ENCODE data around the gene NR2C1. TPM values are rescaled to one million over a fixed set of nuclear protein-coding genes. Genes with fewer than 3 reads are reported as not detected.

Gene NR2C1
- total and polyA plus RNA-seq, 9 of the 15 experiments (the other 6 are each of a cell fraction or from before 2014, with no cell fraction given) = 8.5 to 42.4 (median 35.6) TPM

- TF ChIP-seq, protein P1, sequence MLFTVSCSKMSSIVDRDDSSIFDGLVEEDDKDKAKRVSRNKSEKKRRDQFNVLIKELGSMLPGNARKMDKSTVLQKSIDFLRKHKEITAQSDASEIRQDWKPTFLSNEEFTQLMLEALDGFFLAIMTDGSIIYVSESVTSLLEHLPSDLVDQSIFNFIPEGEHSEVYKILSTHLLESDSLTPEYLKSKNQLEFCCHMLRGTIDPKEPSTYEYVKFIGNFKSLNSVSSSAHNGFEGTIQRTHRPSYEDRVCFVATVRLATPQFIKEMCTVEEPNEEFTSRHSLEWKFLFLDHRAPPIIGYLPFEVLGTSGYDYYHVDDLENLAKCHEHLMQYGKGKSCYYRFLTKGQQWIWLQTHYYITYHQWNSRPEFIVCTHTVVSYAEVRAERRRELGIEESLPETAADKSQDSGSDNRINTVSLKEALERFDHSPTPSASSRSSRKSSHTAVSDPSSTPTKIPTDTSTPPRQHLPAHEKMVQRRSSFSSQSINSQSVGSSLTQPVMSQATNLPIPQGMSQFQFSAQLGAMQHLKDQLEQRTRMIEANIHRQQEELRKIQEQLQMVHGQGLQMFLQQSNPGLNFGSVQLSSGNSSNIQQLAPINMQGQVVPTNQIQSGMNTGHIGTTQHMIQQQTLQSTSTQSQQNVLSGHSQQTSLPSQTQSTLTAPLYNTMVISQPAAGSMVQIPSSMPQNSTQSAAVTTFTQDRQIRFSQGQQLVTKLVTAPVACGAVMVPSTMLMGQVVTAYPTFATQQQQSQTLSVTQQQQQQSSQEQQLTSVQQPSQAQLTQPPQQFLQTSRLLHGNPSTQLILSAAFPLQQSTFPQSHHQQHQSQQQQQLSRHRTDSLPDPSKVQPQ (CRISPR knock-in tag; IDR thresholded peaks at IDR 0.05; ENCODE audit: borderline replicate concordance) = no peak
These were observed 12.2 kb upstream of the NR2C1 start (continued) for GRCh38 chr12:95085612-95086011.

DNA sequence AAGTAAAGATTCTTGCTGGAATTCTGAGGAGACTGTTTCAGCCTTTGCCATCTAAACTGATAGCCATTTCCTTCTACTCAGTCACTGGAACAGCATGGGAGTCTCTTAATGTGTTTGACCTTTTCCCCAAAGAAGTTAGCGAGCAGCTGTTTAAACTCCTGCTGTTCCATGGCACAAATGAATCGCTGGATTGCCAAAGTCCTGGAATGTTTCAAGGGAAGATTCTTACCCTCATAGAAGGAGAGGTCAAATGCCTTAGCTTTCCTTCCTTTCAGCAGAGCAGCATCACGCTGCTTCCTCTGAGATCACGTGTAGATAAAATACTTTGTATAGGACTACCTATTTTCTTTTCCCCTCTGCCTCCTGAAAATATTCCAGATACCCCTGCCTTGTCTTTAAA is 10.5 kb upstream of the NR2C1 start:
- H3K4me1 ChIP-seq (replicated peaks in 1 of 2; ENCODE audit: control insufficient read depth in 2 of 2, insufficient read depth in 2 of 2, low read length in 2 of 2) = no peaks in the 10 kb centered on the region; a peak in 1 of 5 replicates
- no peak for DNase-seq (ENCODE audit: extremely low read depth in 1 of 4, low spot score in 3 of 4)

More for the DNA sequence above, 10.5 kb upstream of the NR2C1 start:
- Histone ChIP-seq H3K4me2 (ENCODE audit: insufficient read depth, low read length) (no peak overlapping the region), H2AFZ (ENCODE audit: low read depth, low read length) (no peak overlapping the region; the same call in 1 of the 2 replicates), H4K20me1 (replicated peaks; ENCODE audit: control insufficient read depth, insufficient read depth, low read length) (no peaks in the 10 kb centered on the region), H3K9me3 (replicated peaks; ENCODE audit: control insufficient read depth, insufficient read depth, low read depth, low read length) (no peaks in the 10 kb centered on the region), H3K27ac (ENCODE audit: extremely low read depth, low read depth, low read length) (no peak overlapping the region), H3K36me3 (ENCODE audit: control insufficient read depth, insufficient read depth, low read length) (peaks cover 6% of the 10 kb centered on the region), H3K4me3 (no peak overlapping the region), H3K9ac (ENCODE audit: insufficient read depth in 1 of 2, low read depth in 2 of 2, low read length in 2 of 2) (no peak overlapping the region), H3K27me3 (ENCODE audit: control insufficient read depth in 2 of 2, insufficient read depth in 2 of 2, low read length in 2 of 2) (no peaks in the 10 kb centered on the region), H3K9me1 (ENCODE audit: control insufficient read depth, insufficient read depth, low read length) (no peaks in the 10 kb centered on the region), H3K79me2 (ENCODE audit: control insufficient read depth, insufficient read depth, low read length) (no peaks in the 10 kb centered on the region)
- BruUV-seq (replicated peaks) = no TSS peak
- in situ Hi-C loops (cut with MboI) (no loop called here), intact Hi-C loops (cut with micrococcal nuclease) (no loop called here)
- FAIRE-seq (no peak), ATAC-seq (no peak)
- CTCF ChIA-PET (ENCODE audit: low intra/inter-chr PET ratio) = interaction anchor here (0.5 kb wide), 1 partner anchor 159 kb away, joined by 6 read pairs; no protein-coding TSS in a partner anchor
- POLR2A ChIA-PET = interaction anchor here (2.1 kb wide), 1 partner anchor 10 kb away, joined by 10 read pairs; the partner anchor contains the start of gene NR2C1
- WGBS (ENCODE audit: insufficient coverage, low coverage, missing lambda C conversion rate) = 43% methylated on average over 4 of the region's 4 CpGs
- TF ChIP-seq KLF1 (tag; IDR thresholded peaks at IDR 0.05) (no peak), POLR2B (IDR thresholded peaks at IDR 0.05; ENCODE audit: low read depth, partially characterized antibody) (no peak), HMGN3 (IDR thresholded peaks at IDR 0.05; ENCODE audit: borderline replicate concordance, extremely low read depth, insufficient read length, low read depth, low read length) (no peak), SAFB2 (IDR thresholded peaks at IDR 0.05; ENCODE audit: borderline replicate concordance, low read depth, low read length, severe bottlenecking) (no peak), ZNF436 (CRISPR knock-in tag; IDR thresholded peaks at IDR 0.05) (no peak), POLR2G (IDR thresholded peaks at IDR 0.05; ENCODE audit: low read depth, low read length) (no peak), FOXA3 (CRISPR knock-in tag; conservative IDR thresholded peaks at IDR 0.05 in 1 of 2, IDR thresholded peaks at IDR 0.05 in 1 of 2) (no peak), XRCC3 (IDR thresholded peaks at IDR 0.05) (no peak), SRSF3 (IDR thresholded peaks at IDR 0.05; ENCODE audit: insufficient read depth, low read length) (no peak), ZBED1 (IDR thresholded peaks at IDR 0.05) (no peak)
- TF ChIP-seq, protein P2, sequence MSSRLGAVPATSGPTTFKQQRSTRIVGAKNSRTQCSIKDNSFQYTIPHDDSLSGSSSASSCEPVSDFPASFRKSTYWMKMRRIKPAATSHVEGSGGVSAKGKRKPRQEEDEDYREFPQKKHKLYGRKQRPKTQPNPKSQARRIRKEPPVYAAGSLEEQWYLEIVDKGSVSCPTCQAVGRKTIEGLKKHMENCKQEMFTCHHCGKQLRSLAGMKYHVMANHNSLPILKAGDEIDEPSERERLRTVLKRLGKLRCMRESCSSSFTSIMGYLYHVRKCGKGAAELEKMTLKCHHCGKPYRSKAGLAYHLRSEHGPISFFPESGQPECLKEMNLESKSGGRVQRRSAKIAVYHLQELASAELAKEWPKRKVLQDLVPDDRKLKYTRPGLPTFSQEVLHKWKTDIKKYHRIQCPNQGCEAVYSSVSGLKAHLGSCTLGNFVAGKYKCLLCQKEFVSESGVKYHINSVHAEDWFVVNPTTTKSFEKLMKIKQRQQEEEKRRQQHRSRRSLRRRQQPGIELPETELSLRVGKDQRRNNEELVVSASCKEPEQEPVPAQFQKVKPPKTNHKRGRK (tag; IDR thresholded peaks at IDR 0.05) = no peak

Data from K562 (cell line).